GM12872 (cell line): ENCODE results near the gene OLFML2A.

Experiments
- CTCF ChIP-seq: IDR thresholded peaks from 3 replicates; pipeline ENCODE4 v1.5.1; 2011; ENCODE audit warnings: low read depth, mild to moderate bottlenecking, low read length, moderate library complexity; ENCODE audit not compliant: insufficient read depth

OLFML2A gene

GRCh38 chr9:124797343-124798103 is 20.6 kb downstream of the OLFML2A start:
- TF ChIP-seq CTCF = no peak

GRCh38 chr9:124799274-124800006 is 22.5 kb downstream of the OLFML2A start:
- TF ChIP-seq CTCF = no peak

GRCh38 chr9:124800306-124801259 is 23.6 kb downstream of the OLFML2A start:
- no peak for TF ChIP-seq CTCF

GRCh38 chr9:124801356-124801755 is 24.4 kb downstream of the OLFML2A start:
- TF ChIP-seq CTCF = no peak

GRCh38 chr9:124802426-124802825 is 25.5 kb downstream of the OLFML2A start:
- TF ChIP-seq CTCF = no peak

GRCh38 chr9:124803911-124804310 is 27.0 kb downstream of the OLFML2A start:
- TF ChIP-seq CTCF = no peak

GRCh38 chr9:124805186-124805585 is 28.3 kb downstream of the OLFML2A start:
- no peak for TF ChIP-seq CTCF
